HG03108 (cell line): ENCODE data around the gene ZNRF2.

Source experiments
- ATAC-seq: cut with Tn5 transposase; IDR thresholded peaks from one replicate; pipeline ENCODE4 v1.9.1; 2021; ENCODE audit warnings: moderate library complexity; ENCODE audit not compliant: unreplicated experiment

ZNRF2 gene

GRCh38 chr7:30284298-30285066, at the start of gene ZNRF2:
ZNRF2 (plus strand) TSS chr7:30284597; CDS start chr7:30285358, 761 bp downstream.
- ATAC-seq = peak; percentile 85

GRCh38 chr7:30237271-30237695, 47.1 kb upstream of the ZNRF2 start:
- peak; percentile 36 for ATAC-seq

- ATAC-seq = peak; percentile 56
Observed at GRCh38 chr7:30238721-30239441, 45.5 kb upstream of the ZNRF2 start.

DNA sequence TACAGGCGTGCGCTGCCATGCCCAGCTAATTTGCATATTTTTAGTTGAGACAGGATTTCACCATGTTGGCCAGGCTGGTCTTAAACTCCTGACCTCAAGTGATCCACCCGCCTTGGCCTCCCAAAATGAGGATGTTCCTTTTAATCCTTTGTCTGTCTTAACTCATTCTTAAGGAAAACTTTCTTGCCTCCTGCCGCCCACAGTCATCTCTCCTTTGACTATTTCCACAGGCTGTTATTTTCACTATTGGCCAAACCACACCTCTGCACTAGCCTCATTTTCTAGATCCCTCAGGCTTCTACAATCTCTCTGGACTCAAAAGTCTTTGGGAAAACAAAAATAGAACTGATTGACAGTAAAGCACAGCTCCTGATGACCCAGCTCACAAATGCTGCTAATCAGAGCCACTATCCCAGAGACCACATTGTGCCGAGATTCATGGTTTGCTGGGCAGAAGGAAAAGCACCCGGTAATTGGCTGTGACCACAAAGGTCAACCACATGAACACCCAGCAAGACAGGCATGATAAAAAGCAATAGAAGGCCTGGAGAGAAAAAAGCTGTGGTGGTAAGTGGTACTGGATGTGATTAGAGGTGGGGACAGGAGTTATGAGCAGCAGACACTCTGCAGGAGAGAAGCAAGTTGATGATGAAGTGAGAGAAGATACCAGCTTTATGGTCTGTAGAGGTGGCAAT, 44.1 kb upstream of the ZNRF2 start:
- ATAC-seq = no peak

GRCh38 chr7:30241767-30242166, 42.6 kb upstream of the ZNRF2 start:
- no peak for ATAC-seq

- ATAC-seq = no peak
Observed at GRCh38 chr7:30244340-30244739, 40.1 kb upstream of the ZNRF2 start.

DNA sequence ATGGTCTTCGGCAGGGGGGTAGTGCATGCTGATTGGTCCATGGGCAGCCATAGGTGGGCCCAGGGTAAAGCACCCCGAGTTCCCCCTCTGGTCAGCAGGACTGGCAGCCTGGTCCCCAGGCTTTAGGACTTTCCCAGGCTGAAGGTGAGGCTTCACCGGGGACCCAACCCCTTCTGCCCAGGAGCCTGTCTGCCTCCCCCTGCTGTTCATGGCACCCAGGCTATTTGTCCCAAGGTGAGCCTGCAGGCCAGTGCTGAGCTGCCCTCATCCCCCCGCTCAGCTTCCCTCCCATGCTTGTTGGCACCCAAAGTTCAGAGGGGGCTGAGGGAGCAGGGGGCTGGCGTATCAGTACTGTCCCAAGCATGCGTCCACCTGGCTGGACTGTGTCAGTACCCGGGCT, 38.5 kb upstream of the ZNRF2 start:
- no peak for ATAC-seq

- no peak for ATAC-seq
Observed at GRCh38 chr7:30246392-30246791, 38.0 kb upstream of the ZNRF2 start.

DNA sequence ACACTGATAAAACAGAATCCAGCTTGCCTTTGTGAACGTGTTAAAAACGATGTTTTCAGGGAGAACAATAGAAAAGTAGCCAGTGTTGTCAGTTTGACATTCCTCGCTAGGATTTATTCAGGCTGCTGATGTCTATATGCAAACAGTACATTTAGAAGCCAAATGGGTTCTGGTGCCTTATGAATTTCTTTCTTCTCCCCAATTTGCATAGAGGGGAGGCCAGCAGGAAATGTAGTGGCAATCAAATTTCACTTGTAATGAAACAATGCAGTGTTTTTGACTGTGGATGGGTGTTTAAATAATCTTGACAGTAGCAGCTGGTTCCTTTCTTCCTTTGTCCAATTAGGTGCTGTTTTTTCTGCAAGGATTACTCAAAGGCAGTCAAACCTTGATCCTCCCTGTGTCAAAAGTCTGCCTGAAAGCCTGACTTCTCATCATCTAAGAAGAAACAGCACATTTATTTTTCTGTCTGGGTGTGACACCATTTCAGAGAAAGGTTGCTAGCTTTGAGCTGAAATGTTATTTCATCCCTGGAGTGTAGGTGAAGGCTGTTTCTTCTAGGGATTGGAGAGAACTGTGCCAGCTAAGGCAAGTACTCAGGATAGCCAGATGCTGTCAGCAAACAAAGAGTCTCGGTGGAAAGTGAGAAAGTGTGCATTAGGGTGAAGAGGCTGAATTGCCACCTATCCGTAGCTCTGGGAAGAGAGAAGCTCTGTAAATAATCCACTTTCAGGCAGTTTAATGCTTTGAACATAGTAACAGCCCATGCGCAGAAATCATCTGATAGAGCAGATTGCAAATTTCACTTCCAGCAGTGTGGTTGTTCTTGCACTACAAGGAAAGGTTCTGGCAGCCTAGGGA, 36.6 kb upstream of the ZNRF2 start:
- ATAC-seq = no peak

DNA sequence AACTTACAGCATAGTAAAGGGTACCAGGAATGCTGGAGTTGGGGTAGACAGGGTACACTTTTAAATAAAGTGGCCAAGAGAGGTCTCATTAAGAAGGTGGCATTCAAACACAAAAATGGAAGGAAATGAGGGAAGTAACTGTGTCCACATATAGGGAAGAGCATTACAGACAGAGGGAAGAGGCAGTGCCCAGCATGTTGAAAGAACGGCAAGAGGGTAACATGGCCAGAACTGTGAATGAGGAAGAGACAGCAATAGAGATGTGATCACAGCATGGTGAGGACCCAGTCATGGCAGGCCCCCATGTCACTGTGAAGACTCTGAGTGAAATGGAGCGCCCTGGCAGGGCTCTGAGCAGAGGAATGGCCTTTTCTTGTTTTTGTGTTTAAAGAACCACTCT, 35.1 kb upstream of the ZNRF2 start:
- no peak for ATAC-seq

GRCh38 chr7:30249986-30250774, 34.2 kb upstream of the ZNRF2 start:
- no peak for ATAC-seq

DNA sequence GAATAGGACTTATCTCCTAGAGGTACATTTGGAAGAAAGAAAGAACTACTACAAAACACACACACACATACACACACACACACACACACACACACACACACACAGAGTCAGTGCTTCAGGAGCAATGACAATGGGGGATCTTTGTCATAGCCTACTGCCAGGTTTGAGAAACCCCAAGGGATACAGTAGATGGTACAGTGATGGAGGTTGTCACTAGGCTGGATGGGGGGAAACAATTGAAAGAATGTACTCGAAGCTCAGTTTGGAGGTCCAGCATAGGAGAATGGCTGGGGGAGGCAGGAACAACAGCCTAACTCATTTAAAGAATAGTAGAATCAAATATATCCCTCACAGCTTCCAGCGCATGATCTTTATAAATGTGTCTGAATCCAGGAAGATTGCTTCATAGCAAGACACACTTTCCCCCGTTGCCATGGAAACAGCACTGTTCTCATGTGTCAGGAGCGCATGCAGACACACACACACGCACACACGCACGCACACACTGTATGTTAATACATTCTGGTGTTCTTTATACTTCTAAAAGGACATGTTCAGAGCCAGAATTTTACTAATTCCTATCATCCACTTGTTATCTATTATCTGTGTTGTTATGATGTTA, 32.6 kb upstream of the ZNRF2 start:
- no peak for ATAC-seq

DNA sequence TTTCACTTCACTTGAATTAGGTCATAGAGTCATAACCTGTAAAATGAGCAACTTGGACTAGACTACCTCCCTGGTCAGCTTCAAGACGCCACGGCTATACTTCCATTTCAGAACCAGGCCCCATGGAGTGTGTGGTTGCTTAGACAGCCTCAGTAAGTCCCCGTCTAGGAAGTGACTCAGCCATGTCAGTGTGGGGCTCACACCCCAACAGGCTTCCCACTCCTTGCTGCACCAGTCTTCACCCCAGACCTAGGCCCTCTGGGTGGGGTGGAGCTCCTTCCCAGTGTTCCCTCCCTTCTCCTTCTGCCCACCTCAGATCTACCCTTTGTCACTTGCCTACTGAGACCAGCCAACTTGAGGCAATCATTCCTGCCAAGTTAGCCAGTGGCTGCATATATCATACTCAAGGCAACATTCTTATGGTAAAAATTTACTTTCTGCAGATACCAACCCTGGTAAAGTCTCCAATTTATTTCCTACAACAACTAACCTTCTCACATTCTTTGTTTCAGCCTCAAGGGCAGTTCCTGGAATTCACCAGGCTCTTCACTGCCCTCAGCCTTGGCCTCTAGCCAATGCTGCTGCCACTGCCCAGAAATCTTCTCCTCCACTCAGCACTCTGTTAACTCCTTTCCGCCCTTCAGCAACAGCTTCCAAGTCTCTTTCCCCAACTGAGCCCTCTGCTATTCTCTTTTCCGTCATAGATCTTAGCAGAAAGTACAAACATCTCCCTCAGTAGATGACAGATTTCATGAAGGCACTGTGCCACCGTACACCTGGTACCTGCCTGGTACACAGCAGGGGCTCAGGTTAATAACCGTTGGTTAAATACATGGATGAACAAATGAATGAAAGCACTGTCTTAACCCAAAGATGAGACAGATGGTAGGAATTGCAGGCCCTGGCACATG, 31.3 kb upstream of the ZNRF2 start:
- ATAC-seq = no peak

DNA sequence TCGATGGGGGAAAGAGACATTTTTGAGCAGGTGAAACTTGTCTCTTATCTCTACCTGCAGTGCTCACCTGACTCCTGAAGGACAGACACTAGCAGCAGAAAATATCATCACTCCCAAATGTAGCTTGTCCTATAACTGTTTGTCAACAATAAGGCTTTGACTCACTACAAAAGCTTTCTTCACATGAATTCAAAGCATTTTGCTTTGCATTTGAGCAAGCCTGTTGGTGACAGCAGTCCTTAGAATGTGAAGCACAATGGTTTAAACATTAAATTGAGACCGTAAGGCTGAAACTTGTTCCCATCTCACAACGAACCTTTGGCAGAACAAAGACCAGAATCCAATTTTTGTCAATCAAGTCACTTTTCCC, 30.6 kb upstream of the ZNRF2 start:
- ATAC-seq = no peak

DNA sequence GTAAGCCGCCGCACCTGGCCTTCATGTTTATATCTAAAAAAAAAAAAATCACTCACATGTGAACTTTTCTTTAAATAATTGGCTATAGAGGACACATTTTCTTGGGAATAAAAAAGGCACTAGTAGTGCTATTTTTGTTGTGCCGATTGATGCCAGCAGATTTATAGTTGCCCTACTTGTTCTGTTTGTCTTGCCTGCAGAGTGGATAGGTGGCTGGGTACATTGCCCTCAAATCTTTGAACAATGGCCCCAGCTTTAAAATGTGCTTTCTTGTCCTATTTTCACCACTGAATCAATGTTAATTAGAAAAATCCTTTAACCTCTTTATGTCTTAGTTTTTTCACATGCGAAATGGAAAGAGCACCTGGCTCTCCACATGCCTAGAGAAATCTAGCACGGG, 30.1 kb upstream of the ZNRF2 start:
- ATAC-seq = no peak

DNA sequence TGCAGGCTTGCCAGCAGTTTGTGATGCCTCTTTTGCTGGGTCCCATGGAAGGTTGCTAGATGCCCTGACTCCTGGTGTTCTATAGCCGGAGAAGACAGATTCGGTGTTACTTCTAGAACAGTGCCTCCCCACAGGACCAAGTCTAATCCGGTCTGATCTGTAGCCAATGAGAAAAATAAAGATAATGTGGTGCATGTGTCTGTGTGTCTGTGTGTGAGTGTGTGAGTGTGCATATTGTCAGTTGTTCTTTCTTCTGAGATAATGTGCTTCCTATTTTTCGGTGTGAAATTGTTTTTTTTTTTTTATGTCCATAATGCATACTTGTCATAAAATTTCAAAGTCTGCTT, 29.7 kb upstream of the ZNRF2 start:
- no peak for ATAC-seq

GRCh38 chr7:30255064-30255769, 29.2 kb upstream of the ZNRF2 start:
- peak; percentile 69 for ATAC-seq

- ATAC-seq = no peak
Observed at GRCh38 chr7:30256349-30256858, 28.0 kb upstream of the ZNRF2 start.
